Amniotic stem cell (primary cell): ENCODE measurements around the gene DNPEP.
"Not testable (repeated sequence)": the region's sequence is repeated elsewhere in the genome, so short reads cannot be mapped to it uniquely, and the experiment has no call there.

Experiments used
- DNase-seq: peaks from one replicate; lab custom pipeline; 2025; lab: John Stamatoyannopoulos, UW

Gene DNPEP

GRCh38 chr2:219419331-219420197 is 31.9 kb upstream of the DNPEP start:
- no peak for DNase-seq

- DNase-seq, result no peak
Measured at GRCh38 chr2:219419012-219419324, 31.3 kb upstream of the DNPEP start.

GRCh38 chr2:219418155-219419011 is 30.7 kb upstream of the DNPEP start, which contains the start of gene DES:
TSS of gene DES (plus strand) at chr2:219418377. CDS start at chr2:219418463, 86 bp downstream.
- no peak for DNase-seq

- DNase-seq, result no peak
Measured at GRCh38 chr2:219417374-219417773, 29.7 kb upstream of the DNPEP start.

- no peak for DNase-seq
Measured at GRCh38 chr2:219416938-219417337, 29.2 kb upstream of the DNPEP start.

- DNase-seq, result no peak
Measured at GRCh38 chr2:219416235-219416602, 28.5 kb upstream of the DNPEP start.

- DNase-seq, result no peak
Measured at GRCh38 chr2:219415580-219416234, 28.0 kb upstream of the DNPEP start.

- DNase-seq, result no peak
Measured at GRCh38 chr2:219414857-219415256, 27.1 kb upstream of the DNPEP start.

GRCh38 chr2:219410390-219410789 is 22.7 kb upstream of the DNPEP start:
- no peak for DNase-seq

- no peak for DNase-seq
Measured at GRCh38 chr2:219409619-219410018, 21.9 kb upstream of the DNPEP start.

GRCh38 chr2:219408631-219409030 is 20.9 kb upstream of the DNPEP start:
- DNase-seq, result no peak

- no peak for DNase-seq
Measured at GRCh38 chr2:219408204-219408603, 20.5 kb upstream of the DNPEP start.

GRCh38 chr2:219407343-219407742 is 19.6 kb upstream of the DNPEP start:
- not testable (repeated sequence) for DNase-seq

GRCh38 chr2:219406861-219407230 is 19.1 kb upstream of the DNPEP start:
- DNase-seq, result peak; percentile 89

- DNase-seq, result no peak
Measured at GRCh38 chr2:219405958-219406860, 18.5 kb upstream of the DNPEP start.

GRCh38 chr2:219405451-219405850 is 17.7 kb upstream of the DNPEP start:
- DNase-seq, result no peak

- no peak for DNase-seq
Measured at GRCh38 chr2:219404954-219405353, 17.2 kb upstream of the DNPEP start.

GRCh38 chr2:219404291-219404910 is 16.7 kb upstream of the DNPEP start:
- DNase-seq, result no peak

- DNase-seq, result no peak
Measured at GRCh38 chr2:219403861-219404260, 16.1 kb upstream of the DNPEP start.

GRCh38 chr2:219402665-219403515 is 15.2 kb upstream of the DNPEP start:
- peak; percentile 54 for DNase-seq
